Fibroblast of the aortic adventitia (primary cell): ENCODE measurements around the gene EFR3B. TPM values are rescaled to one million over a fixed set of nuclear protein-coding genes. Genes with fewer than 3 reads are reported as not detected.

Source experiments
- DNase-seq: peaks from one replicate; pipeline ENCODE4 v3.0.0-alpha.2; 2010; ENCODE audit warnings: low read depth
- H3K4me3 ChIP-seq: 2 replicates; pipeline ENCODE4 v1.5.1; 2011; ENCODE audit warnings: low read depth, mild to moderate bottlenecking, control low read depth, low read length, moderate library complexity
- CTCF ChIP-seq: IDR thresholded peaks from 2 replicates; pipeline ENCODE4 v1.5.1; 2011; ENCODE audit warnings: mild to moderate bottlenecking, low read length, control low read depth, inconsistent platforms; ENCODE audit not compliant: insufficient read depth
- total RNA-seq: library from RNA; depleted of rRNA; stranded (reverse); fragments of >200 nt; gene quantifications from 2 replicates; pipeline ENCODE4 v1.2.3, GENCODE V29; 2012; ENCODE audit warnings: low replicate concordance

EFR3B gene
- total RNA-seq, 1 donor: 0.99 TPM

DNA sequence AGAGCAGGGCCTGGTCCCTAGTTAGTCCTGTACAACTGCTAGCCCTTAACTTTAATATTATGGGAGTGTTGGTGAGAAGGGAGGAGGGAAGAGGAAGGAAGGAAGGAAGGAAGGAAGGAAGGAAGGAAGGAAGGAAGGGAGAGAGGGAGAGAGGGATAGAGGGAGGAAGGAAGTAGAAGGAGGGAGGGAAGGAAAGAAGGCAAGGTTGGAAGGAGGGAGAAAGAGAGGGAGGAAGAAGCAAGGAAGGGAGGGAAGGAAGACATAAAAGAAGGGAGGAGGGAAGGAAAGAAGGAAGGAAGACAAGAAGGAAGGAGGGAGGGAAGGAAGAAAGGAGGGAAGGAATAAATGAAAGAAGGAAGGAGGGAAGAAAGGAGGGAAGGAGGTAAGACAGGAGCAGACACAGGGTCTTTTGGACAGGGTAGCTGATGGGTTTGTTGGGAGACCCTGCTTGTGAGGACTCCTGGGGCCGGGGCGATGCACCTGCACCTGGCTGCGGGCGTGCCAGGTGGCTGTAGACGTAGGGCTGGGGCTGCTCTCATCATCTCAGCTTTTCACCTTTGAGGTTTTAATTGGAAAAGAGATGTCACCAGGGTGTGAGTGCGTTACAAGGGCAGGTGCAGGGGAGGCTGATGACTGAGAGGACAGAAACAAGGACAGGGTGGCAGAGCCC is 132.5 kb downstream of the EFR3B start:
- H3K4me3 ChIP-seq: no peak overlapping the region
- DNase-seq: no peak
- TF ChIP-seq CTCF: no peak

GRCh38 chr2:25176138-25176537 is 134.3 kb downstream of the EFR3B start:
- no peak for DNase-seq
- TF ChIP-seq CTCF: no peak
- no peak overlapping the region for H3K4me3 ChIP-seq

- no peak for DNase-seq
- TF ChIP-seq CTCF: no peak
- H3K4me3 ChIP-seq: no peak overlapping the region
These were observed 134.8 kb downstream of the EFR3B start for GRCh38 chr2:25176541-25177181.

DNA sequence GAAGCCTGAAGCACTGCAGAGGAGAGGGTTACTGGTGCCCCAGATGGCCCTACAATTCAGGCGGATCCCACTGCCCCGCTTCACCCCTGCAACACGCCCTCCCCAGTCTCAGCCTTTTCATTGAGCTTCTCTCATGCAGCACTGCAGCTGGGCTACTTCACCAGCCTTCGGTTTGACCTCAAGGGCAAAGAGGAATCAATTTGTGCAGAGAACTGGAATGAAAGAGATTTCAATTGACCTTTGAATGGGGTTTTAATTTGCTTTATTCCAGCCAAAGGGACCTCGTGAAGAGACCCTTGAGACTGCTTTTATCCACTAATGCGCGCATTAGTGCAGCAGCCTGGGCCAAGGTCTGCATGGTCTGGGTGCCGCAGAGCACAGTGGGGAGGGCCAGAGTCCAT is 135.3 kb downstream of the EFR3B start:
- no peak overlapping the region for H3K4me3 ChIP-seq
- TF ChIP-seq CTCF: no peak
- no peak for DNase-seq

DNA sequence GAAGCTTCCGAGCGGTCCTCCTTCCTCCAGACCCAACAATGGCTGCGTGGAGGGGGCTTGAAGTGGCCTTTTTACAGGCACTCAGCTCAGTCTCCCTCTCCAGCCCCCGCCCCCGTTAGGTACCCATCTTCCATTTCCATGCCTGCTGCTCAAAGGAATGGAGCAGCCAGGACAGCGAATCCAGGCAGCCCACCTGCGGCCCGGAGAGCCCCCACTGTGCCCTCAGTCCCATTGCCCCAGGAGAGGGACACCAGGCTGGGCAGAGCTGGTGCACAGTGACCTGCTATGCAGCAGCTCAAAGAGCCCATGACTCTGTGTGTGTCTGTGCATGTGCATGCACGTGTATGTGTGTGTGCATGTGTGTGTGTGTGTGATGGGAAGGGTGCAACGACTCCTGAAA is 137.1 kb downstream of the EFR3B start:
- no peak for DNase-seq
- TF ChIP-seq CTCF: no peak
- H3K4me3 ChIP-seq: no peak overlapping the region

- TF ChIP-seq CTCF: no peak
- no peak overlapping the region for H3K4me3 ChIP-seq
- no peak for DNase-seq
These were observed 142.4 kb downstream of the EFR3B start for GRCh38 chr2:25184254-25184653.
